GM18868 (cell line): ENCODE results near the gene TSKS.

ENCODE experiments used
- ATAC-seq: cut with Tn5 transposase; IDR thresholded peaks from one replicate; pipeline ENCODE4 v1.9.1; 2021; ENCODE audit warnings: mild to moderate bottlenecking, moderate library complexity; ENCODE audit not compliant: unreplicated experiment

TSKS gene

GRCh38 chr19:49718991-49719390 lies 44.1 kb downstream of the TSKS start:
- ATAC-seq: no peak

GRCh38 chr19:49718511-49718910 lies 44.6 kb downstream of the TSKS start:
- ATAC-seq: no peak

- ATAC-seq: no peak
These were observed 47.0 kb downstream of the TSKS start for GRCh38 chr19:49716154-49716553.

- no peak for ATAC-seq
These were observed 49.8 kb downstream of the TSKS start for GRCh38 chr19:49713236-49713845.

GRCh38 chr19:49712397-49712859 lies 50.7 kb downstream of the TSKS start:
- no peak for ATAC-seq

GRCh38 chr19:49710372-49710951 lies 52.6 kb downstream of the TSKS start:
- no peak for ATAC-seq

- ATAC-seq: no peak
These were observed 57.2 kb downstream of the TSKS start for GRCh38 chr19:49705919-49706318.

GRCh38 chr19:49704888-49705642 lies 58.0 kb downstream of the TSKS start:
- no peak for ATAC-seq

GRCh38 chr19:49701271-49701786 lies 61.8 kb downstream of the TSKS start:
- ATAC-seq: no peak

- ATAC-seq: no peak
These were observed 62.5 kb downstream of the TSKS start for GRCh38 chr19:49700563-49700962.

- no peak for ATAC-seq
These were observed 63.7 kb downstream of the TSKS start for GRCh38 chr19:49699364-49699763.

GRCh38 chr19:49696865-49697264 lies 66.2 kb downstream of the TSKS start:
- no peak for ATAC-seq

- no peak for ATAC-seq
These were observed 67.0 kb downstream of the TSKS start for GRCh38 chr19:49696115-49696514.

GRCh38 chr19:49692147-49692506 lies 71.0 kb downstream of the TSKS start:
- no peak for ATAC-seq

- ATAC-seq: no peak
These were observed 71.6 kb downstream of the TSKS start for GRCh38 chr19:49691243-49692146.

- ATAC-seq: no peak
These were observed 72.4 kb downstream of the TSKS start, which contains the start of gene CPT1C for GRCh38 chr19:49690656-49691242. Gene CPT1C, plus strand, starts transcription at chr19:49691116. Its CDS starts 1,137 bp downstream, at chr19:49692253.

GRCh38 chr19:49690079-49690655 lies 72.9 kb downstream of the TSKS start:
- ATAC-seq: no peak
